H9 (cell line): ENCODE results near the gene STXBP6. TPM values are rescaled to one million over a fixed set of nuclear protein-coding genes. Genes with fewer than 3 reads are reported as not detected.

ENCODE experiments used
- DNase-seq: peaks from one replicate; pipeline ENCODE4 v3.0.0-alpha.2; 2017
- H2AFZ ChIP-seq: one replicate; pipeline ENCODE4 v1.6.1; 2013; ENCODE audit warnings: mild to moderate bottlenecking, low read length, control low read depth, moderate library complexity
- H2AK5ac ChIP-seq: 2 replicates; pipeline ENCODE4 v1.6.1; 2013; ENCODE audit warnings: low read length, control low read depth, mixed read lengths; ENCODE audit not compliant: insufficient read length
- H2BK120ac ChIP-seq: one replicate; pipeline ENCODE4 v1.6.1; 2013; ENCODE audit warnings: low read depth, mild to moderate bottlenecking, low read length, control low read depth, inconsistent platforms; ENCODE audit not compliant: poor library complexity, severe bottlenecking
- H2BK12ac ChIP-seq: 2 replicates; pipeline ENCODE4 v1.6.1; 2013; ENCODE audit warnings: low read length, control low read depth, mixed read lengths, low read depth; ENCODE audit not compliant: insufficient read length
- H2BK15ac ChIP-seq: 2 replicates; pipeline ENCODE4 v1.6.1; 2013; ENCODE audit warnings: low read depth, low read length, control low read depth
- H2BK20ac ChIP-seq: one replicate; pipeline ENCODE4 v1.6.1; 2013; ENCODE audit warnings: low read depth, mild to moderate bottlenecking, low read length, control low read depth, inconsistent platforms; ENCODE audit not compliant: poor library complexity, severe bottlenecking
- H2BK5ac ChIP-seq: 2 replicates; pipeline ENCODE4 v1.6.1; 2013; ENCODE audit warnings: low read length, control low read depth, mixed read lengths; ENCODE audit not compliant: insufficient read length
- H3K14ac ChIP-seq: 2 replicates; pipeline ENCODE4 v1.6.1; 2013; ENCODE audit warnings: low read length, control low read depth; ENCODE audit not compliant: insufficient read depth
- H3K18ac ChIP-seq: 2 replicates; pipeline ENCODE4 v1.6.1; 2013; ENCODE audit warnings: low read depth, mild to moderate bottlenecking, mixed read lengths, low read length, control low read depth; ENCODE audit not compliant: insufficient read length
- H3K23ac ChIP-seq: 2 replicates; pipeline ENCODE4 v1.6.1; 2013; ENCODE audit warnings: low read length, control low read depth, mixed read lengths, low read depth; ENCODE audit not compliant: insufficient read length
- H3K23me2 ChIP-seq: 2 replicates; pipeline ENCODE4 v1.6.1; 2013; ENCODE audit warnings: low read depth, mild to moderate bottlenecking, mixed read lengths, low read length, control low read depth; ENCODE audit not compliant: insufficient read length, poor library complexity, severe bottlenecking
- H3K27ac ChIP-seq: 2 replicates; pipeline ENCODE4 v1.5.1; 2013; ENCODE audit warnings: low read length, control low read depth, mixed read lengths, low read depth; ENCODE audit not compliant: insufficient read length
- H3K27me3 ChIP-seq: 2 replicates; pipeline ENCODE4 v1.6.1; 2013; ENCODE audit warnings: low read length, control low read depth, inconsistent platforms; ENCODE audit not compliant: insufficient read depth
- H3K4ac ChIP-seq: 2 replicates; pipeline ENCODE4 v1.6.1; 2013; ENCODE audit warnings: low read depth, mild to moderate bottlenecking, control low read depth, inconsistent platforms, low read length, moderate library complexity
- H3K4me1 ChIP-seq: 2 replicates; pipeline ENCODE4 v1.6.1; 2013; ENCODE audit warnings: low read length, control low read depth, inconsistent platforms; ENCODE audit not compliant: insufficient read depth
- H3K4me2 ChIP-seq: 2 replicates; pipeline ENCODE4 v1.6.1; 2013; ENCODE audit warnings: low read length, control low read depth, mixed read lengths; ENCODE audit not compliant: insufficient read length, insufficient read depth
- H3K56ac ChIP-seq: 2 replicates; pipeline ENCODE4 v1.6.1; 2013; ENCODE audit warnings: low read depth, mild to moderate bottlenecking, mixed read lengths, low read length, control low read depth; ENCODE audit not compliant: insufficient read length
- H3K79me1 ChIP-seq: 2 replicates; pipeline ENCODE4 v1.6.1; 2013; ENCODE audit warnings: low read depth, mild to moderate bottlenecking, moderate library complexity, low read length, control low read depth, inconsistent platforms; ENCODE audit not compliant: insufficient read depth, poor library complexity, severe bottlenecking
- H3K79me2 ChIP-seq: 2 replicates; pipeline ENCODE4 v1.6.1; 2013; ENCODE audit warnings: low read length, control low read depth, inconsistent platforms; ENCODE audit not compliant: insufficient read depth
- H3K9ac ChIP-seq: 2 replicates; pipeline ENCODE4 v1.6.1; 2013; ENCODE audit warnings: low read length, control low read depth, mixed read lengths; ENCODE audit not compliant: insufficient read length; ENCODE audit errors: extremely low read depth
- H3K9me3 ChIP-seq: one replicate; pipeline ENCODE4 v1.6.1; 2013; ENCODE audit warnings: low read depth, low read length, inconsistent platforms; ENCODE audit not compliant: control insufficient read depth
- H3T11ph ChIP-seq: one replicate; pipeline ENCODE4 v1.6.1; 2013; ENCODE audit warnings: mild to moderate bottlenecking, low read length, control low read depth, inconsistent platforms
- H4K20me1 ChIP-seq: one replicate; pipeline ENCODE4 v1.6.1; 2013; ENCODE audit not compliant: control insufficient read depth, insufficient read length, insufficient read depth
- H4K5ac ChIP-seq: 2 replicates; pipeline ENCODE4 v1.6.1; 2013; ENCODE audit warnings: low read depth, mild to moderate bottlenecking, mixed read lengths, low read length, control low read depth; ENCODE audit not compliant: insufficient read length
- H4K8ac ChIP-seq: replicated peaks from 2 replicates; pipeline ENCODE4 v1.6.1; 2013; ENCODE audit warnings: low read length, control low read depth, mixed read lengths, low read depth; ENCODE audit not compliant: insufficient read length
- H4K91ac ChIP-seq: 2 replicates; pipeline ENCODE4 v1.6.1; 2013; ENCODE audit warnings: low read depth, mild to moderate bottlenecking, moderate library complexity, mixed read lengths, low read length, control low read depth; ENCODE audit not compliant: insufficient read length
- H3K27ac Mint-ChIP-seq, 3 experiments: 2 replicates in 2 of 3; 3 replicates in 1 of 3; pipeline ENCODE4 v1.8.0; 2020 to 2021; ENCODE audit warnings: mixed read lengths in 3 of 3, mild to moderate bottlenecking in 1 of 3, moderate library complexity in 1 of 3
- H3K27me3 Mint-ChIP-seq: 2 replicates; pipeline ENCODE4 v1.8.0; 2021; ENCODE audit warnings: low read depth, mild to moderate bottlenecking, moderate library complexity, mixed read lengths
- H3K36me3 Mint-ChIP-seq, 3 experiments: 2 replicates in 2 of 3; 3 replicates in 1 of 3; pipeline ENCODE4 v1.8.0; 2020 to 2021; ENCODE audit warnings: low read depth in 3 of 3, mixed read lengths in 3 of 3; ENCODE audit not compliant: insufficient read depth in 1 of 3
- H3K4me1 Mint-ChIP-seq, 2 experiments: 2 replicates each; pipeline ENCODE4 v1.8.0; 2020; ENCODE audit warnings: mixed read lengths in 2 of 2
- H3K4me3 Mint-ChIP-seq, 2 experiments: 2 replicates in 1 of 2; 3 replicates in 1 of 2; pipeline ENCODE4 v1.8.0; 2020 to 2021; ENCODE audit warnings: mild to moderate bottlenecking in 2 of 2, mixed read lengths in 2 of 2, moderate library complexity in 1 of 2
- H3K9me3 Mint-ChIP-seq, 2 experiments: 2 replicates in 1 of 2; 3 replicates in 1 of 2; pipeline ENCODE4 v1.8.0; 2020; ENCODE audit warnings: mild to moderate bottlenecking in 2 of 2, mixed read lengths in 2 of 2, moderate library complexity in 1 of 2
- CTCF ChIP-seq: fragments of 200-600 bp; sonication (generic); conservative IDR thresholded peaks from 3 replicates; pipeline ENCODE4 v1.8.0; 2021; ENCODE audit warnings: antibody characterized with exemption, mild to moderate bottlenecking
- WGBS: extraction: QIAGEN DNeasy Blood & Tissue Kit; methylation state at CpG from one replicate; pipeline ENCODE4 v1.1.7; 2013; ENCODE audit warnings: missing lambda C conversion rate, low lambda C conversion rate, mixed read lengths; ENCODE audit not compliant: insufficient read length; ENCODE audit errors: extremely low coverage; 5-methylcytosine and 5-hydroxymethylcytosine counted together
- total RNA-seq: library from RNA; stranded (reverse); gene quantifications from 2 replicates; pipeline ENCODE4 v1.2.1, GENCODE V29; 2021

Gene STXBP6
- total RNA-seq, 1 experiment from 2014 or later = 3.6 TPM

- H4K5ac ChIP-seq = no peak overlapping the region
- H3K36me3 Mint-ChIP-seq = no peaks in the 10 kb centered on the region
- no peak for TF ChIP-seq CTCF
Observed at GRCh38 chr14:24783791-24784190, 266.2 kb downstream of the STXBP6 start.

More at GRCh38 chr14:24783791-24784190, 266.2 kb downstream of the STXBP6 start:
- Histone ChIP-seq H3K27me3 (no peaks in the 10 kb centered on the region), H3K56ac (no peak overlapping the region), H3K79me2 (no peaks in the 10 kb centered on the region), H3K9me3 (no peaks in the 10 kb centered on the region), H3K23ac (no peak overlapping the region), H3K4me1 (no peaks in the 10 kb centered on the region), H3K14ac (no peak overlapping the region), H4K8ac (no peak overlapping the region), H3K4ac (no peak overlapping the region), H2BK12ac (no peak overlapping the region), H2AK5ac (no peak overlapping the region), H3K4me2 (no peak overlapping the region), H2BK5ac (no peak overlapping the region), H3T11ph (no peak overlapping the region), H3K27ac (no peak overlapping the region), H2BK15ac (no peak overlapping the region), H4K91ac (no peak overlapping the region), H3K79me1 (no peaks in the 10 kb centered on the region), H3K9ac (no peak overlapping the region), H2BK20ac (no peak overlapping the region), H3K18ac (no peak overlapping the region), H4K20me1 (no peaks in the 10 kb centered on the region), H2BK120ac (no peak overlapping the region), H2AFZ (no peak overlapping the region), H3K23me2 (no peaks in the 10 kb centered on the region)
- no peaks in the 10 kb centered on the region for H3K9me3 Mint-ChIP-seq
- H3K4me1 Mint-ChIP-seq = no peaks in the 10 kb centered on the region
- no peak overlapping the region for H3K4me3 Mint-ChIP-seq
- H3K27me3 Mint-ChIP-seq = peaks cover 2% of the 10 kb centered on the region
- H3K27ac Mint-ChIP-seq = no peak overlapping the region
- DNase-seq = no peak
- WGBS = no CpG with 5 or more reads among the region's 1 CpG
